ENCODE measurements around the gene PKHD1.

DNA sequence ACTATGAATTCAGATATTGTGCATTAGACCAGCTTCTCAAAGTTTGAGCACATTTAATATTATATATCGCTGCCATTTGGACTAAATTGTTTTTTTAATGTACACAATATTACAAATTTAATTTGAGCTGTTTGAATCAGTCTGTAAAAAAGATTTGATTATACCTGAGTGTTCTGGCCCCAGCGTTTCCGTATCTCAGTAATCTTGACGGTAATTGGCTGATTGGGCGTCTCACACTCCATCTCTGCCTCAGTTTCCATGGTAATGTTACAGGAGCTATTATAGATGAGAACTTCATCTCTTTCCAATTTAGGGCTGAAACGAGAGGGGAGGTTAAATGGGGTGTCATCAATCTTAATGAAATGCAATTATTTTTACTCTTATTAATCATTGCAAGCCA, 77.3 kb downstream of the PKHD1 start:
- TF ChIP-seq POLR2A (IDR thresholded peaks at IDR 0.05; ENCODE audit: low read length) (no peak), GATA1 (IDR thresholded peaks at IDR 0.05; ENCODE audit: low read depth, low read length) (no peak)
